Measurements from ENCODE around the gene UBAC2. TPM values are rescaled to one million over a fixed set of nuclear protein-coding genes. Genes with fewer than 3 reads are reported as not detected.

Gene UBAC2
- total and polyA plus RNA-seq, 2 of the 8 experiments (the other 6 are each of a cell fraction or from before 2014, with no cell fraction given): 75.9 to 76.9 TPM

- H3K9ac ChIP-seq (replicated peaks in 1 of 4; ENCODE audit: extremely low read depth in 1 of 4, low read depth in 3 of 4, low read length in 3 of 4): no peak overlapping the region
- H2BK120ac ChIP-seq (replicated peaks; ENCODE audit: low read depth, low read length): no peak overlapping the region
- H3K4me3 ChIP-seq (ENCODE audit: extremely low read depth in 1 of 4, insufficient read depth in 2 of 4, low read depth in 3 of 4, low read length in 4 of 4): no peak overlapping the region
- TF ChIP-seq CEBPB (IDR thresholded peaks at IDR 0.05; ENCODE audit: low read depth, low read length) (no peak), CTCF (IDR thresholded peaks at IDR 0.05; ENCODE audit: control extremely low read depth in 1 of 3, insufficient read depth in 1 of 3, low read depth in 1 of 3, low read length in 3 of 3) (peak; percentile 88 to 98 (median 88)), ASH2L (IDR thresholded peaks at IDR 0.05; ENCODE audit: low read length) (peak; percentile 30), RAD21 (IDR thresholded peaks at IDR 0.05 in 1 of 2, conservative IDR thresholded peaks at IDR 0.05 in 1 of 2; ENCODE audit: low read depth in 2 of 2, low read length in 2 of 2) (peak; percentile 85 to 90)
- H3K79me2 ChIP-seq (ENCODE audit: control insufficient read depth in 1 of 2, insufficient read depth in 2 of 2, low read length in 2 of 2): no peaks in the 10 kb centered on the region
- ChIA-PET CTCF (ENCODE audit: partially characterized antibody) (interaction anchor here (0.6 to 16.2 kb wide), 52 partner anchors 9 to 342 kb away, joined by 3 to 227 read pairs (median 5); partner anchors contain the start of gene GPR18), POLR2A (ENCODE audit: partially characterized antibody) (interaction anchor here (0.8 kb wide), 1 partner anchor 9 kb away, joined by 3 read pairs; no protein-coding TSS in a partner anchor)
- H4K91ac ChIP-seq (replicated peaks; ENCODE audit: insufficient read length, low read length): no peak overlapping the region
- no peaks in the 10 kb centered on the region for H3K79me1 ChIP-seq (ENCODE audit: low read depth, low read length)
- DNase-seq (ENCODE audit: low read depth in 1 of 2, low spot score in 2 of 2) (peak; percentile 31 to 95), FAIRE-seq (peak; percentile 63)
- H3K23me2 ChIP-seq (ENCODE audit: low read depth, low read length): no peaks in the 10 kb centered on the region
- no peaks in the 10 kb centered on the region for H4K20me1 ChIP-seq (replicated peaks in 1 of 2; ENCODE audit: control insufficient read depth in 1 of 2, insufficient read depth in 2 of 2, low read length in 2 of 2)
- no peak overlapping the region for H2BK20ac ChIP-seq (ENCODE audit: low read length)
- no peak overlapping the region for H2BK15ac ChIP-seq (ENCODE audit: low read length)
- no peak overlapping the region for H3K14ac ChIP-seq (ENCODE audit: insufficient read length)
- no peak overlapping the region for H2AK5ac ChIP-seq (ENCODE audit: low read depth, low read length)
- no peak overlapping the region for H2BK5ac ChIP-seq (ENCODE audit: low read depth, low read length)
- no peak overlapping the region for H3K4me2 ChIP-seq (ENCODE audit: insufficient read depth in 1 of 2, low read depth in 2 of 2, low read length in 2 of 2)
- H3K18ac ChIP-seq (ENCODE audit: extremely low read depth, low read length): no peak overlapping the region
- H4K5ac ChIP-seq (ENCODE audit: insufficient read length, low read depth, low read length): no peak overlapping the region
- peaks cover 0 to 5% (median 0%) of the 10 kb centered on the region in 4 experiments; a peak in 1 of 8 replicates for H3K36me3 ChIP-seq (ENCODE audit: control insufficient read depth in 2 of 4, insufficient read depth in 4 of 4, low read length in 3 of 4)
- H2AFZ ChIP-seq (ENCODE audit: low read length): no peak overlapping the region
- no peak overlapping the region for H3K56ac ChIP-seq (replicated peaks; ENCODE audit: insufficient read length, low read depth, low read length)
- H3K27ac ChIP-seq (ENCODE audit: low read depth, low read length): no peak overlapping the region
- no peaks in the 10 kb centered on the region for H3K9me3 ChIP-seq (ENCODE audit: insufficient read depth in 2 of 2, low read depth in 1 of 2, low read length in 1 of 2)
- no peak overlapping the region for H4K8ac ChIP-seq (ENCODE audit: extremely low read depth, insufficient read depth, low read length)
- H3K4ac ChIP-seq (replicated peaks; ENCODE audit: insufficient read length, low read depth, low read length): no peak overlapping the region
- H3K27me3 ChIP-seq (replicated peaks in 1 of 4; ENCODE audit: control insufficient read depth in 3 of 4, extremely low read depth in 1 of 4, insufficient read depth in 3 of 4, low read length in 3 of 4): no peaks in the 10 kb centered on the region
- peaks cover 0 to 14% (median 3%) of the 10 kb centered on the region in 4 experiments; a peak in 3 of 7 replicates for H3K4me1 ChIP-seq (replicated peaks in 1 of 4; ENCODE audit: control insufficient read depth in 3 of 4, insufficient read depth in 4 of 4, low read length in 3 of 4)
- WGBS, 2 experiments (ENCODE audit: extremely low coverage in 1 of 2, insufficient coverage in 1 of 2, insufficient read length in 1 of 2, insufficient replicate concordance in 2 of 2, low coverage in 1 of 2, low lambda C conversion rate in 2 of 2, missing lambda C conversion rate in 1 of 2): 61% methylated on average over 12 of the region's 12 CpGs; no CpG with 5 or more reads in 1 of the 2 experiments
- no peak overlapping the region for H2BK12ac ChIP-seq (ENCODE audit: low read depth, low read length)
- H3K23ac ChIP-seq (ENCODE audit: insufficient read length): no peak overlapping the region
Measured at GRCh38 chr13:99386911-99387788, 186.5 kb downstream of the UBAC2 start.
